Right renal pelvis (tissue), 4 donors: ENCODE results near the gene PPIL1. TPM values are rescaled to one million over a fixed set of nuclear protein-coding genes. Genes with fewer than 3 reads are reported as not detected.
A peak's percentile ranks its signal among the peaks of the same experiment; 100 is the strongest.

Experiments
- DNase-seq, 4 donors: peaks; one replicate each; pipeline ENCODE4 v3.0.0-alpha.2; 2013; ENCODE audit warnings: low read depth in 4 of 4, low spot score in 3 of 4, missing footprints in 1 of 4
- polyA plus RNA-seq, 4 donors: library from polyadenylated mRNA; unstranded; fragments of 120-200 nt; gene quantifications; one replicate each; pipeline ENCODE4 v1.2.1, GENCODE V29; 2013; ENCODE audit not compliant: insufficient read length in 4 of 4

PPIL1 gene
- polyA plus RNA-seq, 4 donors, result 52.8 to 65.0 (median 60.7) TPM

DNA sequence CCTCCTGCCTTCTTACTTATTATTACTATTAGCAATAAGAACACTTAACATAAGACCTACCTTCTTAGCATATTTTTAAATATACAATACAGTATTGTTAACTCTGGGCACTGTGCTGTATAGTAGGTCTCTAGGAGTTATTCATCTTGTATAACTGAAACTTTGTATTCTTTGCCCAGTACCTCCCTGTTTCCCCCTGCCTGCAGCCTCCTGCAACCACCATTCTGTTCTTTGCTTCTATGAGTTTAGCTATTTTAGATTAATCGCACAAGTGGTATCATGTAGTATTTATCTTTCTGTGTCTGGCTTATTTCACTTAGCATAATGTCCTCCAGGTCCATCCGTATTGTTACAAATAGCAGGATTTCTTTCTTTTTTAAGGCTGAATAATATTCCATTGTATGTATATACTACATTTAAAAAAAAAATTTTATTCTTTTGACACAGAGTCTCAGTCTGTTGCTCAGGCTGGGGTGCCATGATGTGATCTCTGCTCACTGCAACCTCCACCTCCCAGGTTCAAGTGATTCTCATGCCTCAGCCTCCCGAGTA is 15.6 kb upstream of the PPIL1 start:
- DNase-seq, result no peak

DNA sequence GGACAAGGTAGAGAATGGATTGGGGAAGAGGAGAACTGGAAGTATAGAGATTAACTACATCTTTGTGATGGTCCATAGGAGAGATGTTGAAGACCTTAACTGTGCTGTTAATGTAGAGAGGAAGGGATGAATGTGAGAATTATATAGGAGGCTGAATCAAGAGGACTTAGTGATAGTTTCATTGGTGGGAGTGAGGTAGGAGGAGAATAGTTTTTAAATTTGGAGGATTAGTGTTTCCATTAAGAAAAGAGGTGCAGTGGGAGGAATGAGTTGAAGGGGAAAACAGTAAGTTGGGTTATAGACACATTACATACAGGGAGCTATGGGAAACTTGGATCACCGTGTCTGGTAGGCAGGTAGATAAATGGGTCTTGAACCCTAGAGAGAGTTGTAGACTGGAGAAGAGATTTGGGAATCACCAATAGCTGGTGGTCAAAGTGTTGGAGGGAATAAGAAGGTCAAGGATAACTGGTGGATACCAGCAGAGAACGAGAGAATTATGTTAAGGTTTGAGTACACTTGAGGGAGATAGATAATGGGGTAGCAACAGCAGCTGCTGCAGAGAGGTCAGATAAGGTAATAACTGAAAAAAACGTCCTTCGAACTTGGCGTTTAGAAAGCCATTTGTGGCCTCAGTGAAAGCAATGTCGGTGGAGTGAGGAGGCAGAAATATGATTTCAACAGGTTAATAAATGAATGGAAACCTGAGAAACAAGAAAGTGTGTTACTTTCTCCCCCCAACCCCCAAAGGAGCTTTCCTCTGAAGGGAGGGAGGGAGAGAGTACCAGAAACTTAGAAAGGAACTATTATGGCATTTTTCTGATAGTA is 14.3 kb upstream of the PPIL1 start:
- DNase-seq, result no peak

DNA sequence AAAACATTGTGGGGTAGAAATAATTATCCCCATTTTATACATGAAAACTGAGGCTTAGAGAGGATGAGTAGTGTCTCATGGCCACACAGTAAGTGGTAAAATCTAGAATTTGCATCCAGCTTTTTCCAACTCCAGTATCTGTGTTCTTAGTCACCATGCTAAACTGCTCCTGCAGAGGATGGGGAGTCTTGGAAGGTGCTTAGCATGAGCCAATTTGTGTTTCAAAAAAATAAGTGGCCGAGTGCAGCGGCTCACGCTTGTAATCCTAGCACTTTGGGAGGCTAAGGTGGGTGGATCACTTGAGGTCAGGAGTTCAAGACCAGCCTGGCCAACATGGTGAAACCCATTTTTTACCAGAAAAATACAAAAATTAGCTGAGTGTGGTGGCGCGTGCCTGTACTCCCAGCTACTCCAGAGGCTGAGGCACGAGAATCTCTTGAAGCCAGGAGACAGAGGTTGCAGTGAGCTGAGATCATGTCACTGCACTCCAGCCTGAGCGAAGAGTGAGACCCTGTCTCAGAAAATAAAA is 13.6 kb upstream of the PPIL1 start:
- DNase-seq, result no peak

DNA sequence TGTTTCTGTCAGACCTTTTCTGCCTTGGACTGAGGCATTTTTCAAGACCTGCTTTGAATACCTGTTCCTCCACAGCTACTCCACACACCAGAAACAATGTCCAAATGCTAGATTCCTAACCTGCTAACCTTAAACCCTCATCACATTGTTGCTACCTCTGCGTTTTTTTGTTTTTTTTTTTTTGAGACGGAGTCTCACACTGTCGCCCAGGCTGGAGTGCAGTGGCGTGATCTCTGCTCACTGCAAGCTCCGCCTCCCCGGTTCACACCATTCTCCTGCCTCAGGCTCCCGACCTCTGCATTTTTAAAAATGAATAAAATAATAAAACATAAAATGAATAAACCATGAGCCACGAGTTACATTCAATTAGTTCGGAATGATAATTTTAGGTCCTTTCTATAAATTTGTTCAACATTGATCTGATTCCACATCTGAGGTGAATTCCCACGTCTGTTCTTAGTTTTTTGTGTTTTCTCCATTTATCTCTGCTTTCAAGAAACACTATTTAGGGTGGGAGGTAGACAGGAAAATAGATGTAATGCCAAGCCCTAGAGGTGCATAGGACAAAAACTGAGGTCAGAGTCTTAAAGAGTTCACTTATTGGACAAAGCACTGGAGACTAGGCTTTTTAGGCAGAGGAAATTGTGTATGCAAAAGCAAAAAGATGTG is 12.5 kb upstream of the PPIL1 start:
- no peak for DNase-seq

DNA sequence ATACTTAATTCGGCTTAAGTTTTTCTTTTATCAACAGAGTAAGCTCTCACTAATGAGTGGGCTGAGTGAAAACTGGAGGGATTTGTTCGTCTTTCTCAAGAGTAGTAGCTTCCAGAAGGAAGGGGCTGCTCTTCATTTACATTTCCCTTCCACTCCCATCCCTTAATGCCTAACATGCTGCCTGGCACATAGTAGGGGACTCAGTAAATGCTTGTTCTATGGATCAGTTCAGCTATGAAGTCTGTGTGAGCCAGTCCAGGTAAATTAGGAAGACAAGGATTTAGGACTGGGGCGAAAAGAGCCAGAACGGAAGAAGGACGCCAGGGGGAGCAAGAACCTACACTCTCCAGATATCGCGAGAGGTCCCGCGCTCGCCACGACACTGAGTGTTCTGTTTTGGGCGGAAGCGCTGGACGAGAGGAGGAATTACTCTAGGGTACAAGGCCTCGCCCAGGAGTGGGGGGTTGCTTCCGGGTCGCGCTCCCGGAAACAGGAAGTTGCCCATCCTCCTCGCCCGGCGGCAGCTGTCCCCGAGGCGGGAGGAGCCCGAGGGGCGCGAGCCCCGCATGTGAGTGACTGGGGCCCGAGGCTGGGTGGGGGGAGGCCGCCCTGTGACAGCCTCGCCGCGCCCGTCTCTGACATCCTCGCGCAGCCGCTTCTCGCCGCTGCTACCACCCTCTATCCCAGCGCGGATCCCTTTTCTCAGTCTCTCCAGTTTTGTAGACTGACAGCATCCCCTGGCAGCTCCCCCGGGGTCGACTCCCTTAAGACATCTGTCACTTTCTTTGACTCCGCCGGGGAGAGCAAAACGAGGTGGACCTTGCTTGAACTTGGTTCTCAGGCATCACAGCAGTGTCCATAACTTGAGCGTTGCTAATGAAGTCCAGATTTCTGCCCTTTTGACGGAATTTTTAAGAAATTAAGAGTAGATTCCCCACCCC is 11.1 kb upstream of the PPIL1 start, which contains the start of gene C6orf89:
Gene C6orf89, plus strand, starts transcription at position 492 of the 941 bp plus-strand sequence. CDS start 13,493 bp downstream, outside the sequence.
- peak; percentile 92 to 95 (median 94) for DNase-seq

DNA sequence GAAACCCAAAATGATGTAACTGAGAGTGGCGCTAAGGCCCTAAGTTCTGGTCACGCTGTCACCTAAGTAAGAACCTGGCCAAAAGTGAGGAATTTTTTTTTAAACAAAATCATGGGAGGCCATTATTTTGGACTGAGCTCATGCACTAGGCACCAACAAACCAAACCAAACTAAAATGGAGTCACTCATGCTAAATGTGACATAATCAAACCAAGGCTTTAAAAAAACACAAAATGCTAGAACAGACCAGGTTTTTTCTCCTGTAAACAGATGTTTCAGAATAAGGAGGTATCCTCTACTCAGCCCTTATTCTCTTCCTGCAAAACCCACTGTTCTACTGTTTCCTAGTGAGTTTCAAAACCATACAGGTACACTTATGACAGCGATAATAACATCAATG is 10.0 kb upstream of the PPIL1 start:
- DNase-seq, result no peak

DNA sequence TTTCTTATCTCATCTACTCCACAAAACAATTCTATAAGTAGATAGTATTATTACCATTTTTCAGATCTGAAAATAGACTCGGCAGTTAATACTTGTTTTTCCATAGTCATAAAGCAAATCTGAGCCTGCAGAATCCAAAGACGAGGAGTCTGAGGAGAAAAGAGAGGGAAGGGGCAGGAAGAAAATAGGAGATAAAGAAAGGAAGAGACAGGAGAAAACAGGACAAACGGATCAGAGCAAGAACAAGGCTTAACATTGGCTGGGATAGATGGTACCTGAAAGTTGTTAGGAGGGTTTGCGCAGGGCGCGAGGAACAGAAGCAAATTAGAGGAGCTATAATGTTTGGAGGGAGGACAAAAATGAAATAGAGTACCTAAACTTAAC is 639 bp upstream of the PPIL1 start:
- no peak for DNase-seq

DNA sequence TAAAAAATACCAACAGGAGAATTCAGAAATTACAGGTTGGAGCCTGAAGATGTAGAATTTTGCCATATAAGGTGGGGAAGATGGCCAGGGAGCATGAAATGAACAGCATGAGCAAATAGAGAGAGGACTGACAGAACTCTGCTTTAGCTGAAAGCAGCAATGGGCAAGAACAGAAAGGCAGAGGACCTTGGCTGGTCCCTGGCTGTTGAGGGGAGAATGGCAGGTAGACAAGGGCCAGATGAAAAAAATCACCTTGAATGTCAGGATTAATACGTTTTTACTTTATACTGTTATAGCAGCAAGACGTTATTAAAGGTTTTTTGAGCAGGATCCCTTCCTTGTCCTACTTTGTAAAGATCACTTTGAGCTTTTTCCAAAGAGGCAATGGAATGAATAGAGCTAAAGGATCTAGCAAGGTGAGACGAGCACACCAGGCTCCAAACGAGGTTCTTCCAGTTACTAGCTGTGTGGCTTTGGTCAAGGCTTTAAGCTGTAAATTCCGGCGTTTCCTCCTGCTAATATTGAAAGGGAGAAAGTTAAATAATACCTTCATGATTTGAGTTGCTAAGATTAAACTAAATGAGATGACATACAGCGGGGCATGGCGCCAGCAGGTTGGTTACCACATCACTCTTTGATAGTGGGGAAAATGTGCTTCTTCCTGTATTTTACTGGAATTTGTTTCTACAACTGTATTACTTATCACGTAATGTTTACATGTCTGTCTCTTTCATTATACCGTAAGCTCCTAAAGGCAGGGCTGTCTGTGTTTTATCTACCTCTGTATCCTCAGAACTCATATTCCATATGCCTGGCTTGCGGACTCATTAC is 776 bp downstream of the PPIL1 start:
- no peak for DNase-seq

DNA sequence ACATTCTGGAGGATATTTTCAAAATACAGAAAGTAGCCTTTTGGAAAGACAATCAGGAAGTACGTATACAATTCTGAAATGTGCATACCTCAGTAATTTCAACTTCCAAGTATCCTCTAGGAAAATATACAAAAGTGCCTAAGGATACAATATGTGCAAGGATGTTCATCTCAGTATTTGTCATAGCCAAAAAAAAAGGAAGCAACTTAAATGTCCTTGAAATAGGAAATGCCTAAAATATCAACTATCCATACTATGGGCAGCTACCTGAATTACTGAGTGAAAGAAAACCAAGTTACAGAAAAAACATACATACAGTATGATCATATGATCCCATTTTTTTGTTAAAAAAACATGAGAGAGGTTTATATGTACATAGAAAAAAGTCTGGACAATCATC is 1.5 kb downstream of the PPIL1 start:
- no peak for DNase-seq

DNA sequence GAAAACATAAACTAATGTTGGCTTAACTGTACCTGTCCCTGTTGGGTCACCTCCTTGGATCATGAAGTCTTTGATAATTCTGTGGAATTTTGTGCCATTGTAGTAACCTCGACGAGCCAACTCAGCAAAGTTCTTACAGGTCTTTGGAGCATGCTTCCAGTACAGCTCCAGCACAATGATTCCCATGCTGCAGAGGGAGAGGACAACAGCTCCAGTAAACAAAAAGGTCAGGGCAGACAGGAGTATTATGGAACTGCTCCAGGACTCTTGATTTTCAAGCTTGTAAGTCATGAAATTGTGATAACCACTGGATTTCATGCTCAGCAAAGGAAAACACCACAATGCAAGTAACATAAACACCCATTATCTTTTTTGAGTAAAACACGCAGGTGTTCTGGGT is 2.9 kb downstream of the PPIL1 start:
- no peak for DNase-seq

DNA sequence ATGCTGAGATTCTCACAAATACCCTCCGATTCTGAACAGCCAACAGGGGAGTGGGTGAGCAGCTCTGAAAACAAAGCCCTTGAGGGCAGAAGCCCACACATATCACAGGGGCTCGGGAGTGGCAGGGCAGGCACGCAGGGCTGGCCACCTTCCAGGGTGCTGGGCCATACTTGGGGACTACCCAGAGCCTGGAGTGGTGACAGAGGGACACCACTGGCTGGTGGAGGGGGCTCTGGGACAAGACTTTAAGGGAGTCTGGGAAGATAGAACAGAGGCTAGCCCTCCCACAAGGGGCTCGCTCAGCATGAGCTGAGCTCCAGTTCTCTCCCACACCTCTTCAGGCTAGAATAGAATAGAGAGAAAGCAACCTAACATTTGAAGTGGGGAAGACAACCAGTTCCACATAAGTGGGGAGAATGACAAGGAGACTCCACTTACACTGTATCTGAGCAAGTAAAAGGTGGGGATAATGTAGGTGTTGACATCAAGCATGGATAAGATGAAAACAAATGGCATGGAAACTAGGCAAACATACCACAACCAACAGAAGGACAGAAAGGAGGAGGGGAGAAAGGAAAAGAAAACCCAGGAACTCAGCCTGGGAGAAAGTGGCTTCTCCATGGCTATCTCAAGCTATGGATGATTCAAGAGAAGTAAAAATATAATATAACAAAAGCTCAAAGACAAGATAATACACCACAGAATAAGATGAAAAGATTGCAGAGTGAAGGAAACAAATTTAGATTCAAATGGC is 7.0 kb downstream of the PPIL1 start:
- DNase-seq, result no peak

DNA sequence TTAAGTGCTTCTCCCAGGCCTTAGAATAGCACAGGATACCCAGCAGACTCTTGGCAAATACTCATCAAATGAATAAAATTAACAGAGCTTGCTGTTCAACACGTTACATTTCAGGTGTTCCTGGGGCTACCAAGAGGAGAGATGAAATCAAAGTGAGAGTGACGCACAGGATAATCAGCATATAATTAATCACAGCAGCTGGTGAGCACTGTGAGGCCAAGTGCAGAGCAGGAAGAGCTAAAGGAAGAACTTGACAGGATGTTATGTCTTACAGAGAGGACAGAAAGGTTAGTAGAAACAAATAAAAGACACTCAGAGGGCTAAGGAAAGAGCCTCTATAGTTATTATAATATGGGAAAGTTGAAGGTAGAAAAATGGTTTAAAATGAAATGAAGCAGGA is 8.8 kb downstream of the PPIL1 start:
- no peak for DNase-seq

DNA sequence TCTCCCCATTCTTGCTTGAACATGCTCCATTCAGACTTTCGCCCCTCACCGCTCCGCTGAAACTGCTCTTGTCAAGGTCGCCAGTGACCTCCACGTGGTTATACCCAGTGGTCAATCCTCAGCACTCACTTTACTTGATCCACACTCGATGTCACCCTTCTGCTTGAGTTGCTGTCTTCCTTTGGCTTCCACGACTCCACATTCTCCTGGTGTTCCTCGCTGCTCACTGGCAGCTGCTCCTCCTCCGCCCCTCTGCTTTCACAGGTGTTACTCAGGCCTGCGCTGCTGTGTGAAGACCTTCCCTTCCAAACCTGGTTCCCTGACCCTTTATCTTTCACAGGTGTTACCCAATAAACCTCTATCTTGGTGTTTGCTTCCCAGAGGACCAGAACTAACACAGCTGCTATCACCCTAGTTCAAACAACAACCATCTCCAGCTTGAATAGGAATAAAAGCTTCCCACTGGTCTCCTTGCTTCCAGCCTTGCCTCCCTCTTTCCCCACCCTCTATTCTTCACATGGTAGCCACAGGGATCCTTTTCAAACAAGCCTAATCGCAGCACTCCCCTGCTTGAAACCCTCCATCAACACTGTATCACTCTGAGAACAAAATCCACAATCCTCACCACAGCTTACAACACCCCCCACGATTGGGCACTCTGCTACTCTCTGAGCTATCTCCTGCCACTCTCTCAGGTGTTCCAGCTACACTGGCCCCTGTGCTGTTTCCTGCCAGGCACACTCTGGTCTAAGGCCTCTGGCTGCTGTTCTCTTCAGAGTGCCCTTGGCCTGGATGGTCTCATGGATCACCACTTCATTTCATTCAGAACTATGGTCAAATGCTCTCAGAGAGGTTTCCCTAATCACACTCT is 10.7 kb downstream of the PPIL1 start:
- no peak for DNase-seq

DNA sequence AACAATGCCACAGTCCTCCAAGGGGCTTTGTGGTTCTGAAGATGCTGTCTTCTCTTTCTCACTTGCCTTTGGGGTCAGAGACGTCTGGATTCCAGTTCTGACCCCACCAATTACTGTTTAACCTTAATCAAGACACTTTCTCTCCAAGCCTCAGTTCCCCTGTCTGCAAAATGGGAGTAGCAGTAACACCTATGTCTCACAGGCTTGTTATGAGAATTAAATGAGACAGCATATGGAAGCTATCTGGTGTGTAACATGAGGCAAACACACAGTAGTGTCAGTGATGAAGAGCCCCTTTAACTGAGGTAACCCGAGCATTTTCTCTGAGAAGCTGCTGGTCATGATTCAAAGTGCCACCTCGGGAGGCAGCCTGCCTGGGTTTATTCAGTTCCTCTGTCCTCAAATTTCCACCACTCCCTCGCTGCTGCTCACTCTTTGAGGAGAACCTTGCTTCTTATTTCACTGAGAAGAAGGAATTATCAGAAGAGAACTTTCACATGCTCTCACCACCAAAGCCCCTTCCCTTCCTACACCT is 11.7 kb downstream of the PPIL1 start:
- no peak for DNase-seq

DNA sequence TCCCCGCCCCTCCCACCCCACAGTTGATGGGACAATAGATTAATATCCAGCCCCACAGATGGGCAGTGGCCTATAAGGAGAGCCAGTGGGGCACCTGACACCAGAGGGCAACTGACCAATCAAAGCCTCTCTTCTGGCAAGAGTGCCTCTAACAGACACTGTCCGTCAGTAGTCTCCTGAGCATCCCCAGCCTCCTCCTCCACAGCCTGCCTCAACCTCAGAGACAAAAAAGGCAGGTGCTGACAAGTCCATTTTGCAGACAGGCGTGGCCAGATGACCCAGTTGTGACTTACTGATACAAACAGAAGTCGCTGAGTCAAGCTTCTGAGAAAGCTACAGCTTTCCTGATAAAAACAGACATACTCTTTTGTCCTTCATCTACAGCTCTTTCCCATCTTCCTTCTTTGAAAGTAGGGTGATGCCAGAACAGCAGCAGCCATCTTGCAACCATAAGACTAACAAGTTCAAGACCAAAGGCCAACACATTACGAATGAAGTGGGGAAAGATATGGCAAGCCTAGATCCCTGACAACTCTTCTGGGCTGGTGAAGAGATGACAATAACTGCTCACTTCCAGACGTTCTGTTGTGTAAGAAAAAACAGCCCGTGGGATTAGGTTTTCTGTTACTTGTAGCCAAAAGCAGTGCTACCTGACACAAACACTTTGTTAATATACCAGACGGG is 12.3 kb downstream of the PPIL1 start:
- DNase-seq, result no peak

DNA sequence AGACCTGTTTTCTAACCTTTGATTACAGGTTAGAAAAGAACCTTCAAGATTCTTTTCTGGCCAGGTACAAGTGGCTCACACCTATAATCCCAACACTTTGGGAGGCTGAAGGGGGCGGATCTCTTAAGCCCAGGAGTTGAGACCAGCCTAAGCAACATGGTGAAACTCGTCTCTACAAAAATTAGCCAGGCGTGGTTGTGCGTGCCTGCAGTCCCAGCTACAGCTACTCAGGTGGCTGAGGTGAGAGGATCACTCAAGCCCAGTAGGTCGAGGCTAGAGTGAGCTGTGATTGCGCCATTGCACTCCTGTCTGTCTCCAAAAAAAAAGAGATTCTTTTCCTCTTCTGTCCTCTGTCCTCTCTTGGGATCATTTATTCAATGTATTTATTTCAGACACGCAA is 14.5 kb downstream of the PPIL1 start:
- no peak for DNase-seq

DNA sequence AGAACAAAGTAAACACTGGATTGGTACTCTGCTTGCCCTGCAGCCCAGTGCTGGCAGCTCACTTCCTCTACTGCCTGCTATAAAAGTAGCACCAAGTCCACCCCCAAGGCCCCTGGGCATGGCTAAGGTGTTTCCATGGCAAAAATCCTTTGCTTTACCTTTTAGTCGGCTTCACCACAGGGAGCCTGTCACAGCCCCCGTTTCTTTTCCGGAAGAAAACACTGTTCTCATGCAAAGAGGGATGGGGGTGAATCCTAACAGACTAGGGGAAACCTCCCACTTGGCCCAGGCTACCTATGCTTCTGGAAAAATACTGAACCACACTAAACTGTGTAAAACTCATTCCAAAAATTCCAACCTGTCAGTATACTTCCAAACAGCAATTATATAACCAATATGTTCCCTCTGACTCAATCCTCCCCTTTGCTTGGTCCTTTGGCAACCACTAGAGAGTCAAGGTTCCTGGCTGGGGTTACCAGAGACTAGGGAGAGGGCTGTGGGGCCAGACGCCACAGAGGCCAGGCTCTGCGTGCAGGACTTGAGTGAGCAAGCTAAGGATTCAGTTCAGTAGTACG is 16.1 kb downstream of the PPIL1 start:
- no peak for DNase-seq
